ENCODE results near the gene ANAPC7.

The ANAPC7 gene

GRCh38 chr12:110373962-110374611 lies 29.4 kb downstream of the ANAPC7 start:
- no peak for DNase-seq (ENCODE audit: low spot score)

- no peak for DNase-seq (ENCODE audit: low spot score)
Observed at GRCh38 chr12:110373425-110373824, 30.1 kb downstream of the ANAPC7 start.

- DNase-seq (ENCODE audit: low spot score): no peak
Observed at GRCh38 chr12:110373025-110373424, 30.5 kb downstream of the ANAPC7 start.

GRCh38 chr12:110372056-110372425 lies 31.5 kb downstream of the ANAPC7 start:
- no peak for DNase-seq (ENCODE audit: low spot score)

GRCh38 chr12:110371408-110372055 lies 32.0 kb downstream of the ANAPC7 start:
- DNase-seq (ENCODE audit: low spot score): no peak

- no peak for DNase-seq (ENCODE audit: low spot score)
Observed at GRCh38 chr12:110370732-110371231, 32.7 kb downstream of the ANAPC7 start.

GRCh38 chr12:110369992-110370391 lies 33.5 kb downstream of the ANAPC7 start:
- no peak for DNase-seq (ENCODE audit: low spot score)

- no peak for DNase-seq (ENCODE audit: low spot score)
Observed at GRCh38 chr12:110367181-110367864, 36.2 kb downstream of the ANAPC7 start.

- DNase-seq (ENCODE audit: low spot score): no peak
Observed at GRCh38 chr12:110366321-110367142, 37.0 kb downstream of the ANAPC7 start.

- DNase-seq (ENCODE audit: low spot score): no peak
Observed at GRCh38 chr12:110365489-110366320, 37.8 kb downstream of the ANAPC7 start.

- DNase-seq (ENCODE audit: low spot score): no peak
Observed at GRCh38 chr12:110361216-110361615, 42.3 kb downstream of the ANAPC7 start.

GRCh38 chr12:110358384-110359097 lies 45.0 kb downstream of the ANAPC7 start:
- DNase-seq (ENCODE audit: low spot score): peak; percentile 45

GRCh38 chr12:110355073-110355472 lies 48.4 kb downstream of the ANAPC7 start:
- peak; percentile 75 for DNase-seq (ENCODE audit: low spot score)

GRCh38 chr12:110354172-110354780 lies 49.2 kb downstream of the ANAPC7 start:
- DNase-seq (ENCODE audit: low spot score): no peak

GRCh38 chr12:110353211-110353965 lies 50.1 kb downstream of the ANAPC7 start:
- no peak for DNase-seq (ENCODE audit: low spot score)

- DNase-seq (ENCODE audit: low spot score): no peak
Observed at GRCh38 chr12:110352401-110352800, 51.1 kb downstream of the ANAPC7 start.

- no peak for DNase-seq (ENCODE audit: low spot score)
Observed at GRCh38 chr12:110351119-110351518, 52.4 kb downstream of the ANAPC7 start.

- DNase-seq (ENCODE audit: low spot score): no peak
Observed at GRCh38 chr12:110349514-110350151, 53.9 kb downstream of the ANAPC7 start.

- DNase-seq (ENCODE audit: low spot score): no peak
Observed at GRCh38 chr12:110349096-110349495, 54.4 kb downstream of the ANAPC7 start.

Measured in HuH-7 (cell line).